Endothelial cell of umbilical vein (primary cell): ENCODE data around the gene WNT16. TPM values are rescaled to one million over a fixed set of nuclear protein-coding genes. Genes with fewer than 3 reads are reported as not detected.

Source experiments
- BruUV-seq: library from RNA; stranded (reverse); fragments of 400-500 nt; replicated peaks from 2 replicates; lab custom pipeline; 2021; lab: Mats Ljungman, UMichigan
- CTCF ChIA-PET: fragments of 300-600, 350-600 bp; sonication (Branson Sonifier 250); formaldehyde crosslinking; loops from one replicate; lab custom pipeline; 2021; ENCODE audit warnings: antibody characterized with exemption, inconsistent platforms; lab: Charles Lee
- POLR2A ChIA-PET: fragments of 300-600, 350-600 bp; sonication (Branson Sonifier 250); formaldehyde crosslinking; loops from one replicate; lab custom pipeline; 2021; ENCODE audit warnings: antibody characterized with exemption, inconsistent platforms; lab: Charles Lee
- DNase-seq: peaks from one replicate; pipeline ENCODE4 v3.0.0-alpha.2; 2011; ENCODE audit warnings: low read depth, low spot score
- FAIRE-seq: peaks from 2 replicates; lab custom pipeline; 2011; peaks lifted over from hg19 to GRCh38; lab: Jason Lieb, UNC
- H2AFZ ChIP-seq: 2 replicates; pipeline ENCODE4 v1.6.0; 2012; ENCODE audit warnings: low read depth, low read length, control low read depth, inconsistent platforms
- H3K27ac ChIP-seq: 2 replicates; pipeline ENCODE4 v1.5.1; 2011; ENCODE audit warnings: low read depth, mild to moderate bottlenecking, control low read depth, low read length, moderate library complexity; ENCODE audit not compliant: insufficient read depth
- H3K27me3 ChIP-seq, 2 experiments: 2 replicates each; pipeline versions ENCODE4 v1.6.0 to v1.6.1; 2011; ENCODE audit warnings: low read length in 2 of 2, mixed read lengths in 1 of 2; ENCODE audit not compliant: control insufficient read depth in 2 of 2, insufficient read depth in 2 of 2
- H3K36me3 ChIP-seq, 2 experiments: 2 replicates in 1 of 2; 3 replicates in 1 of 2; pipeline ENCODE4 v1.5.1; 2011; ENCODE audit warnings: low read length in 2 of 2, mild to moderate bottlenecking in 1 of 2, moderate library complexity in 1 of 2; ENCODE audit not compliant: control insufficient read depth in 2 of 2, insufficient read depth in 2 of 2; ENCODE audit errors: extremely low read depth in 1 of 2
- H3K4me1 ChIP-seq: 3 replicates; pipeline ENCODE4 v1.5.1; 2011; ENCODE audit warnings: mild to moderate bottlenecking, low read length; ENCODE audit not compliant: control insufficient read depth, insufficient read depth; ENCODE audit errors: extremely low read depth
- H3K4me2 ChIP-seq: 2 replicates; pipeline ENCODE4 v1.6.1; 2011; ENCODE audit warnings: low read length, control low read depth, mixed read lengths; ENCODE audit not compliant: insufficient read depth
- H3K4me3 ChIP-seq, 3 experiments: fragments of 200-600 bp in 1 of 3; sonication (generic), shearing (Covaris generic) in 1 of 3; replicated peaks in 1 of 3; 2 replicates each; pipeline ENCODE4 v1.5.1; 2011 to 2016; ENCODE audit warnings: control low read depth in 3 of 3, low read length in 3 of 3, mild to moderate bottlenecking in 2 of 3, inconsistent platforms in 1 of 3, low read depth in 1 of 3, moderate library complexity in 1 of 3; ENCODE audit not compliant: insufficient read depth in 1 of 3
- H3K79me2 ChIP-seq: 2 replicates; pipeline ENCODE4 v1.6.0; 2012; ENCODE audit warnings: low read length, inconsistent platforms; ENCODE audit not compliant: control insufficient read depth, insufficient read depth
- H3K9ac ChIP-seq: replicated peaks from 2 replicates; pipeline ENCODE3; 2011; ENCODE audit warnings: low read length, control low read depth; ENCODE audit not compliant: insufficient read depth; ENCODE audit errors: extremely low read depth
- H3K9me1 ChIP-seq: replicated peaks from 3 replicates; pipeline ENCODE4 v1.6.0; 2011; ENCODE audit warnings: mild to moderate bottlenecking, low read length; ENCODE audit not compliant: control insufficient read depth, insufficient read depth; ENCODE audit errors: extremely low read depth
- H3K9me3 ChIP-seq: replicated peaks from 2 replicates; pipeline ENCODE4 v1.5.1; 2012; ENCODE audit warnings: low read length, inconsistent platforms; ENCODE audit not compliant: control insufficient read depth, insufficient read depth
- H4K20me1 ChIP-seq: replicated peaks from 2 replicates; pipeline ENCODE3; 2011; ENCODE audit warnings: mild to moderate bottlenecking, low read length; ENCODE audit not compliant: control insufficient read depth, insufficient read depth; ENCODE audit errors: extremely low read depth
- POLR2AphosphoS5 ChIP-seq: IDR thresholded peaks from 2 replicates; pipeline ENCODE4 v1.6.1; 2012; ENCODE audit warnings: low read depth, mild to moderate bottlenecking, control low read depth, low read length, moderate library complexity; ENCODE audit not compliant: insufficient read depth
- dilution Hi-C: fragments of 300-500 bp; cut with MboI; formaldehyde crosslinking; loops from one replicate; pipeline ENCODE4 v1.15.0; 2019; ENCODE audit warnings: low sequenced_read_pairs; ENCODE audit not compliant: extremely low pct_ligation_motif_present
- intact Hi-C: fragments of 100-400 bp; cut with micrococcal nuclease; formaldehyde crosslinking; loops from one replicate; pipeline ENCODE4 v1.10.0; 2022
- polyA plus RNA-seq, 4 experiments: library from polyadenylated mRNA; depleted of rRNA in 3 of 4; stranded (reverse) in 3 of 4; unstranded in 1 of 4; fragments of >200 nt; gene quantifications; 2 replicates each; pipeline versions ENCODE4 v1.2.1 to v1.2.3, GENCODE V29; 2011 to 2012; ENCODE audit warnings: missing spikeins in 1 of 4
- total RNA-seq: library from RNA; stranded (reverse); gene quantifications from 2 replicates; pipeline ENCODE4 v1.2.3, GENCODE V29; 2021

The WNT16 gene
- total and polyA plus RNA-seq, 2 donors (not counting 3 experiments of a cell fraction or from before 2014, with no cell fraction given) = not detected

DNA sequence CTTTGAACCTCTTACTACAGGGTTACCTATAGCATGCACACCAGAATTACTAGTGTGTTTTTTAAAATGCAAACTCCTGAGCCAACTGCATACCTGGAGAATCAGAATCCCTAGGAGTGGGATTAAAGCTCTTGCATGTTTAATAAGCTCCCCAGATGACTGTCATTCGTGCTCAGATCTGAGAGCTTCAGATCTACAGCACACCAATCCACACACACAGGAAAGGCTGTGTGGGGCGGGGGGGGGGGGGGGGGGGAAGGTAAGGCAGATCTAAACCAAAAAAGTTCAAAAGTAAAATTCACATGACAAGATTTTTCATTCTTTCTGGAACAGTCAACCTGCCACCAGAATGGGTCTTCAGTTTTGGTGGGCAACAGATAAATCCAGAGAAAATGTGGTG, 61.8 kb downstream of the WNT16 start:
- DNase-seq (no peak), FAIRE-seq (no peak)
- Histone ChIP-seq H3K79me2 (peaks cover 99% of the 10 kb centered on the region), H3K36me3 (peaks cover 0 to 3% of the 10 kb centered on the region in 2 experiments), H4K20me1 (peaks cover 8% of the 10 kb centered on the region), H3K4me1 (peaks cover 19% of the 10 kb centered on the region), H2AFZ (no peak overlapping the region), H3K9ac (no peak overlapping the region), H3K27ac (no peak overlapping the region), H3K27me3 (no peaks in the 10 kb centered on the region), H3K9me1 (no peaks in the 10 kb centered on the region), H3K4me3 (no peak overlapping the region), H3K4me2 (no peak overlapping the region), H3K9me3 (no peaks in the 10 kb centered on the region)
- dilution Hi-C loops (no loop called here), intact Hi-C loops (no loop called here)
- no peak for TF ChIP-seq POLR2AphosphoS5
- ChIA-PET POLR2A (no interaction called here), CTCF (interaction anchor here (0.8 to 1.7 kb wide), 2 partner anchors 21 to 23 kb away, joined by 4 to 7 read pairs; no protein-coding TSS in a partner anchor)
- BruUV-seq = no TSS peak

Other genes starting within 250 kb of the WNT16 start
- gene FAM3C, start 67.3 kb downstream of the WNT16 start, total RNA-seq = 50.0 and 54.5 TPM in 2 replicates
- 13.9 and 20.2 TPM in 2 replicates for gene FAM3C, start 67.3 kb downstream of the WNT16 start, polyA plus RNA-seq